IPS-NIHi11 (cell line): Measurements from ENCODE around the gene MEAF6.
"Not testable (repeated sequence)": the region's sequence is repeated elsewhere in the genome, so short reads cannot be mapped to it uniquely, and the experiment has no call there.

ENCODE experiments used
- DNase-seq: peaks from one replicate; pipeline ENCODE4 v3.0.0; 2012; ENCODE audit warnings: mixed read lengths, low spot score

Gene MEAF6

GRCh38 chr1:37514350-37515184 is at the start of gene MEAF6:
Gene MEAF6 (minus strand): TSS chr1:37514766. CDS start chr1:37514746, 20 bp downstream.
- peak; percentile 93 for DNase-seq

GRCh38 chr1:37562984-37563383 is 48.4 kb upstream of the MEAF6 start:
- DNase-seq, result no peak

GRCh38 chr1:37561133-37562132 is 46.9 kb upstream of the MEAF6 start:
- peak; percentile 60 for DNase-seq

- DNase-seq, result no peak
Observed at GRCh38 chr1:37560401-37561132, 46.0 kb upstream of the MEAF6 start.

GRCh38 chr1:37559957-37560379 is 45.4 kb upstream of the MEAF6 start:
- not testable (repeated sequence) for DNase-seq

- DNase-seq, result no peak
Observed at GRCh38 chr1:37559080-37559479, 44.5 kb upstream of the MEAF6 start.

- no peak for DNase-seq
Observed at GRCh38 chr1:37558411-37558810, 43.8 kb upstream of the MEAF6 start.

GRCh38 chr1:37557402-37557801 is 42.8 kb upstream of the MEAF6 start:
- DNase-seq, result no peak

GRCh38 chr1:37556712-37557196 is 42.2 kb upstream of the MEAF6 start, which contains the start of gene DNALI1:
Gene DNALI1 (plus strand): TSS chr1:37556940. CDS start chr1:37556995, 55 bp downstream.
- peak; percentile 97 for DNase-seq

GRCh38 chr1:37553927-37554808 is 39.6 kb upstream of the MEAF6 start, which contains the start of gene SNIP1:
Gene SNIP1 (minus strand): TSS chr1:37554293. CDS start chr1:37554229, 64 bp downstream.
- peak; percentile 97 for DNase-seq

GRCh38 chr1:37553598-37553926 is 39.0 kb upstream of the MEAF6 start:
- DNase-seq, result no peak

GRCh38 chr1:37549341-37549740 is 34.8 kb upstream of the MEAF6 start:
- no peak for DNase-seq

- DNase-seq, result no peak
Observed at GRCh38 chr1:37545019-37545418, 30.5 kb upstream of the MEAF6 start.

- no peak for DNase-seq
Observed at GRCh38 chr1:37544530-37544929, 30.0 kb upstream of the MEAF6 start.

GRCh38 chr1:37540036-37540785 is 25.6 kb upstream of the MEAF6 start:
- no peak for DNase-seq

GRCh38 chr1:37539154-37539553 is 24.6 kb upstream of the MEAF6 start:
- DNase-seq, result not testable (repeated sequence)

- DNase-seq, result no peak
Observed at GRCh38 chr1:37537378-37537777, 22.8 kb upstream of the MEAF6 start.

- DNase-seq, result no peak
Observed at GRCh38 chr1:37533317-37534093, 18.9 kb upstream of the MEAF6 start.
